CD14-positive monocyte (primary cell): ENCODE data around the gene ILDR2. TPM values are rescaled to one million over a fixed set of nuclear protein-coding genes. Genes with fewer than 3 reads are reported as not detected.

ENCODE experiments used
- DNase-seq, 3 donors: peaks; one replicate each; pipeline ENCODE4 v3.0.0-alpha.2; 2011 to 2022
- H2AFZ ChIP-seq: 2 replicates; pipeline ENCODE4 v1.6.0; 2012; ENCODE audit warnings: mild to moderate bottlenecking, low read depth, low read length, inconsistent platforms; ENCODE audit not compliant: insufficient read depth, poor library complexity, severe bottlenecking
- H3K27ac ChIP-seq, 2 donors: 1 replicate in 1 of 2; 2 replicates in 1 of 2; pipeline ENCODE4 v1.5.1; 2012 to 2013; ENCODE audit warnings: low read length in 2 of 2, control low read depth in 1 of 2, inconsistent platforms in 1 of 2, low read depth in 1 of 2, mild to moderate bottlenecking in 1 of 2
- H3K27me3 ChIP-seq, 2 donors: one replicate each; pipeline versions ENCODE4 v1.6.0 to v1.6.1; 2011 to 2013; ENCODE audit warnings: low read length in 2 of 2; ENCODE audit not compliant: control insufficient read depth in 2 of 2, insufficient read depth in 2 of 2
- H3K36me3 ChIP-seq, 2 donors: replicated peaks in 1 of 2; 1 replicate in 1 of 2; 2 replicates in 1 of 2; pipeline versions ENCODE4 v1.5.1 to v1.6.1; 2012 to 2013; ENCODE audit warnings: low read length in 2 of 2, control low read depth in 1 of 2, inconsistent platforms in 1 of 2, mild to moderate bottlenecking in 1 of 2; ENCODE audit not compliant: insufficient read depth in 2 of 2, control insufficient read depth in 1 of 2
- H3K4me1 ChIP-seq, 2 donors: 1 replicate in 1 of 2; 2 replicates in 1 of 2; pipeline versions ENCODE4 v1.5.1 to v1.6.1; 2012 to 2013; ENCODE audit warnings: low read length in 2 of 2, control low read depth in 1 of 2, inconsistent platforms in 1 of 2, mild to moderate bottlenecking in 1 of 2, moderate library complexity in 1 of 2; ENCODE audit not compliant: insufficient read depth in 2 of 2, control insufficient read depth in 1 of 2
- H3K4me2 ChIP-seq: replicated peaks from 2 replicates; pipeline ENCODE3; 2012; ENCODE audit warnings: low read length, moderate library complexity, mild to moderate bottlenecking; ENCODE audit not compliant: poor library complexity, severe bottlenecking; ENCODE audit errors: extremely low read depth
- H3K4me3 ChIP-seq, 3 experiments: fragments of 200-600 bp in 1 of 3; sonication (generic) in 1 of 3; replicated peaks in 1 of 3; 1 replicate in 2 of 3; 2 replicates in 1 of 3; pipeline ENCODE4 v1.5.1; 2011 to 2013; ENCODE audit warnings: low read length in 3 of 3, mild to moderate bottlenecking in 3 of 3, control low read depth in 2 of 3, low read depth in 2 of 3, inconsistent platforms in 1 of 3, moderate library complexity in 1 of 3
- H3K79me2 ChIP-seq: 2 replicates; pipeline ENCODE4 v1.6.0; 2012; ENCODE audit warnings: mild to moderate bottlenecking, control low read depth, inconsistent platforms, low read length, moderate library complexity; ENCODE audit not compliant: insufficient read depth
- H3K9ac ChIP-seq: 2 replicates; pipeline ENCODE4 v1.6.0; 2017; ENCODE audit warnings: low read length, mild to moderate bottlenecking; ENCODE audit not compliant: insufficient read depth, poor library complexity, severe bottlenecking
- H3K9me3 ChIP-seq, 2 donors: replicated peaks in 1 of 2; 1 replicate in 1 of 2; 2 replicates in 1 of 2; pipeline versions ENCODE4 v1.5.1 to v1.6.1; 2012 to 2013; ENCODE audit warnings: low read length in 2 of 2, control low read depth in 1 of 2; ENCODE audit not compliant: control insufficient read depth in 1 of 2, insufficient read depth in 1 of 2
- H4K20me1 ChIP-seq: 2 replicates; pipeline ENCODE4 v1.6.0; 2012; ENCODE audit warnings: mild to moderate bottlenecking, low read length, control low read depth, moderate library complexity; ENCODE audit not compliant: insufficient read depth
- H3K27ac Mint-ChIP-seq, 7 donors: one replicate each; pipeline ENCODE4 v1.8.0; 2020; ENCODE audit warnings: mild to moderate bottlenecking in 7 of 7, mixed read lengths in 7 of 7, moderate library complexity in 6 of 7, inconsistent platforms in 2 of 7
- H3K27me3 Mint-ChIP-seq, 3 donors: one replicate each; pipeline ENCODE4 v1.8.0; 2021 to 2022; ENCODE audit warnings: low read depth in 3 of 3, mild to moderate bottlenecking in 3 of 3, mixed read lengths in 3 of 3, moderate library complexity in 3 of 3, inconsistent platforms in 1 of 3
- H3K36me3 Mint-ChIP-seq, 2 donors: one replicate each; pipeline ENCODE4 v1.8.0; 2020; ENCODE audit warnings: mixed read lengths in 2 of 2, inconsistent platforms in 1 of 2, mild to moderate bottlenecking in 1 of 2
- H3K4me1 Mint-ChIP-seq: one replicate; pipeline ENCODE4 v1.8.0; 2020; ENCODE audit warnings: mild to moderate bottlenecking, mixed read lengths
- H3K4me3 Mint-ChIP-seq, 2 donors: one replicate each; pipeline ENCODE4 v1.8.0; 2020; ENCODE audit warnings: mild to moderate bottlenecking in 2 of 2, mixed read lengths in 2 of 2, moderate library complexity in 1 of 2
- H3K9me3 Mint-ChIP-seq, 7 donors: one replicate each; pipeline ENCODE4 v1.8.0; 2020 to 2022; ENCODE audit warnings: mixed read lengths in 7 of 7, mild to moderate bottlenecking in 6 of 7, moderate library complexity in 6 of 7, inconsistent platforms in 2 of 7
- CTCF ChIP-seq: fragments of 200-600 bp; IDR thresholded peaks from one replicate; pipeline ENCODE4 v1.8.0; 2022; ENCODE audit warnings: antibody characterized with exemption, mild to moderate bottlenecking
- WGBS: methylation state at CpG from one replicate; pipeline ENCODE4 v1.1.5; 2013; ENCODE audit warnings: missing lambda C conversion rate; ENCODE audit not compliant: insufficient coverage; 5-methylcytosine and 5-hydroxymethylcytosine counted together
- intact Hi-C, 2 donors: fragments of 100-400 bp; cut with micrococcal nuclease; formaldehyde crosslinking; loops; one replicate each; pipeline versions ENCODE4 v1.15.0 to v1.15.1; 2023
- polyA plus RNA-seq, 3 donors: library from polyadenylated mRNA; depleted of rRNA in 1 of 3; unstranded in 2 of 3; stranded (reverse) in 1 of 3; fragments of 300-500 nt in 2 of 3; fragments of >200 nt in 1 of 3; fragmentation: Illumina TruSeq in 2 of 3; gene quantifications; 1 replicate in 2 of 3; 2 replicates in 1 of 3; pipeline ENCODE4 v1.2.3, GENCODE V29; 2012 to 2021

ILDR2 gene
- polyA plus RNA-seq, 3 donors: not detected

- no peaks in the 10 kb centered on the region for H4K20me1 ChIP-seq
- no peak overlapping the region for H3K27ac Mint-ChIP-seq
- peaks cover 7 to 10% of the 10 kb centered on the region in 2 donors for H3K27me3 ChIP-seq
- H3K27me3 Mint-ChIP-seq: peaks cover 13 to 16% (median 14%) of the 10 kb centered on the region in 3 donors
- H3K9ac ChIP-seq: no peak overlapping the region
- no peak overlapping the region for H3K27ac ChIP-seq
- WGBS: no CpG with 5 or more reads among the region's 1 CpG
- H3K4me2 ChIP-seq: no peak overlapping the region
- no peaks in the 10 kb centered on the region for H3K79me2 ChIP-seq
- no peaks in the 10 kb centered on the region for H3K36me3 Mint-ChIP-seq
- no peaks in the 10 kb centered on the region for H3K9me3 ChIP-seq
- intact Hi-C loops: no loop called here
- no peak overlapping the region for H2AFZ ChIP-seq
- no peak overlapping the region for H3K4me3 Mint-ChIP-seq
- H3K4me1 ChIP-seq: peaks cover 5 to 6% of the 10 kb centered on the region in 2 donors
- H3K4me3 ChIP-seq: no peak overlapping the region
- peaks cover 13% of the 10 kb centered on the region for H3K4me1 Mint-ChIP-seq
- DNase-seq: no peak
- TF ChIP-seq CTCF: no peak
- H3K9me3 Mint-ChIP-seq: peaks cover 0 to 2% (median 0%) of the 10 kb centered on the region in 7 donors
- no peaks in the 10 kb centered on the region for H3K36me3 ChIP-seq
Observed at GRCh38 chr1:166980383-166980782, 5.0 kb upstream of the ILDR2 start.

GRCh38 chr1:166978821-166979220 is 3.5 kb upstream of the ILDR2 start:
- Mint-ChIP-seq H3K27me3 (peaks cover 25 to 27% (median 27%) of the 10 kb centered on the region in 3 donors), H3K4me1 (peaks cover 25% of the 10 kb centered on the region), H3K9me3 (peaks cover 0 to 4% (median 0%) of the 10 kb centered on the region in 7 donors), H3K4me3 (no peak overlapping the region), H3K36me3 (no peaks in the 10 kb centered on the region), H3K27ac (no peak overlapping the region)
- intact Hi-C loops: no loop called here
- Histone ChIP-seq H4K20me1 (no peaks in the 10 kb centered on the region), H3K27ac (no peak overlapping the region), H2AFZ (no peak overlapping the region), H3K4me2 (no peak overlapping the region), H3K79me2 (no peaks in the 10 kb centered on the region), H3K27me3 (peaks cover 21 to 23% of the 10 kb centered on the region in 2 donors), H3K4me1 (peaks cover 11 to 14% of the 10 kb centered on the region in 2 donors), H3K9me3 (no peaks in the 10 kb centered on the region), H3K4me3 (no peak overlapping the region), H3K36me3 (no peaks in the 10 kb centered on the region), H3K9ac (no peak overlapping the region)
- no peak for DNase-seq
- no peak for TF ChIP-seq CTCF
- WGBS: 30% methylated on average over 1 of the region's 1 CpG
